HG02798 (cell line): ENCODE data around the gene PPP1R7.

ENCODE experiments used
- ATAC-seq: cut with Tn5 transposase; IDR thresholded peaks from one replicate; pipeline ENCODE4 v1.9.1; 2021; ENCODE audit warnings: mild to moderate bottlenecking; ENCODE audit not compliant: unreplicated experiment, poor library complexity

PPP1R7 gene

DNA sequence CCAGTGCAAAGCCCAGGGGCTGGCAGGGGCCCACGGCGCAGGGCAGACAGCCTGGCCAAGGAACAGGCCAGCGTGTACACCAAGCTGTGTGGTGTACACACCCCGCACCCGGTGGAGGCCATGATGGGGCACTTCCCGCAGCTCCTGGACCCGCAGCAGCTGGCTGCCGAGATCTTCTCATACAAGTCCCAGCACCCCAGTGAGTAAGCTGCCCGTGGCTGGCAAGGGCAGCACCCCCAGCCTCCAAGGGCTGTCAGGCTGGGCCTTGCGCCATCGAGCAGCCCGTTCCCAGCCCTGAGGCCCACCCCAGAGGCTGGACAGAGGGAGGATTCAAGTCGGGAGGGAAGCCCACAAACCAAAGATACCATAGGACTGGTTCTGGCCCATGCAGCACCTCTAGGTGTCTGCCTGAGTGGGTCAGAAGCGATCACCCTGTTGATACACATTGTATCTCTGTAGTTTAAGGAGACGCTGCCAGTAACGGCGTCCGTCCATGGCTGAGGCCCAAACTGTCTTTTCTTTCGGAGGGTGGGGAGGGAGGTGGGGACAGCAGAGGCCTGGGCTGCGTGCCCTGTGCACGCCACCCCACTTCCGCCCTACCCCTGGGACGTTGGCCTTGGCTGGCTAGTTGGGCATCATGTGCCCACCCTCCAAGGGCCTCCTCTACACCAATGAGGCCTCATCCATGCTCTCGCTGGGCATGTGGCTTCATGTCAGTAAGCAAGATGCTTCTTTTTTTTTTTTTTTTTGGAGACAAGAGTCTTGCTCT lies 31.3 kb upstream of the PPP1R7 start:
- ATAC-seq = no peak

DNA sequence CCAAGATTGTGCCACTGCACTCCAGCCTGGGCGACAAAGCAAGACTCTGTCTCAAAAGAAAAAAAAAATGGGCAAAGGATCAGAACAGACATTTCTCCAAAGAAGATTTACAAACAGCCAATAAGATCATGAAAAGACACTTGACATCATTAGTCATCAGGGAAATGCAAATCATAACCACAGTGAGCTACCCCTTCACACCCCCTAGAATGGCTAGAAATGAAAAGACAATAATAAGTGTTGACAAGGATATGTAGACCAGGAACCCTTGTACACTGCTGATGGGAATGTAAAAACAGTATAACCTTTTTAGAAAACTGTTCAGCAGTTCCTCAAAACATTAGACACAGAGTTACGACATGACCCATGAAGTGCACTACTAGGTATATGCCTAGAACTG lies 29.8 kb upstream of the PPP1R7 start:
- ATAC-seq = no peak

DNA sequence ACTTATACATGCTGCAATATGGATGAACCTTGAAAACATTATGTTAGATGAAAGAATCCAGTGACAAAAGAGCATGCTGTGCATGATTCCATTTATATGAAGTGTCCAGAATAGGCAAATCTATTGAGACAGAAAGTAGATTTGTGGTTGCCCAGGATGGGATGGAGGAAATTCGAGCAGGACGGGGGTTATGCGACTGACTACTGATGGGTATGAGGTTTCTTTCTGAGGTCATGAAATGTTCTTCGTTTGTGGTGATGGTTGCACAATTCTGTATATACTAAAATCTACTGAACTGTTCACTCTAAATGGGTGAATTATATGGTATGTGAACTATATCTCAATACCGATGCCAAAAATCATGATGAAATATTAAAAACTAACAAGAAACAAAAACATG lies 29.3 kb upstream of the PPP1R7 start:
- no peak for ATAC-seq

DNA sequence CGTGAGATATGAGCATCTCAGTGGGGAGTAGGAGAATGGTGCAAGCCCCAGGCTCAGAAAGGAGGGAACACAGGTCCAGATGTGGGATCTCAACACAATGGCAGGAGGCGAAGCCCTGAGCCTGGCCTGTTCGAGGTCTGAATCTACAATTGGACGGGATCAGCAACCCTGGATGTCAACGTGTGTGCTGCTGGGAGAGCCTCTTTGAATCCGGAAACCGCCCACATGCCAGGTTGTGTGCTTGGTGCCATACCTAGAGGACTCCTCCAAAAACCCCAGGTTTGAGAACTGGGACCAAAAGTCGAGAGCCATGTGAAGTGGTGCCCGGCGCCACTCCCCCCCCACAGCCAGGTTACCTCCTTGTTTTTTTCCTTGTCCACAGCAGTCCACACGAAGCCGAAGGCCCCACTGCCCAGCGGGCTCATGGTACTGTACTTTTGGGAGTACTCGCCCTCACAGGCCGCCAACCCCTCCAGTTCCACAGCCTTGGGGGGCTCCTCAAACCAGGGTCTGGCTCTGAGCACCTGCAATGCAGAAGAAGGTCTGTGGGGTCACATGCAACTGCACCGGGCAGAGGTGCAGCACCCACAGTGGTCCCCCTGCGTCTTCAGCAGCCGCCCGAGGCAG lies 27.8 kb upstream of the PPP1R7 start:
- ATAC-seq = no peak

DNA sequence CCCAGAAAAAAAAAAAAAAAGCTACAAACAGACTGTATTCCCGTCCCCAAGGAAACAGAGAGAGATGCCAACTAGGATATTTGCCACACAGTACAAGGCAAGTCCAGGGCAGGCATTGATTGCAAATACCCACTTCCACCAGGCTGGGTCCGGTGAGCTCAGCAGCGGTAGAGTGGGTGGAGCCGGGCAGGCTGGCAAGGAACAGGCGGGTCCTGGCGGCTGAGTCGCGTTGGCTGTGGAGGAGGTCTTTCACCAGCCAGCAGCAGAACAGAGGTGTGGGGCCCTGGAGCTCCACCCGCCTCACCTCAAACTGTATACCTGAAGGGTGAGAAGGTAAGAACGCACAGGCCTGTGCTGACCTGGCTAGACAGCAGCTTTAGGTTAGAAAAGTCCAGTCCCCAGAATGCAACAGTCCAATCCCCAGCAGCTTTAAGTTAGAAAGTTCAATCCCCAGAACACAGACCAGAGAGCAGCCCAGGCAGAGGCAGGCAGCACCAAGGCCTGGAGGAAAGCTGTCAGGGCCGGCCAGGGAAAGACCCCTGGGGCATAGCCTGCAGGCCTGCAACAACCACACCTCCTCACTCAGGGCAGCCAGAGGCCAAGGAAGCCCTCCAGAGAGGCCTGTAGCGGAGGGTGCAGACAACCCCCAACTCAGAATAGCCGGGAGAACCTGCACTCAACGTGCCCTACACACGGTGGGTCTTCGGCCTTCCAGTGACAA lies 26.3 kb upstream of the PPP1R7 start:
- no peak for ATAC-seq

DNA sequence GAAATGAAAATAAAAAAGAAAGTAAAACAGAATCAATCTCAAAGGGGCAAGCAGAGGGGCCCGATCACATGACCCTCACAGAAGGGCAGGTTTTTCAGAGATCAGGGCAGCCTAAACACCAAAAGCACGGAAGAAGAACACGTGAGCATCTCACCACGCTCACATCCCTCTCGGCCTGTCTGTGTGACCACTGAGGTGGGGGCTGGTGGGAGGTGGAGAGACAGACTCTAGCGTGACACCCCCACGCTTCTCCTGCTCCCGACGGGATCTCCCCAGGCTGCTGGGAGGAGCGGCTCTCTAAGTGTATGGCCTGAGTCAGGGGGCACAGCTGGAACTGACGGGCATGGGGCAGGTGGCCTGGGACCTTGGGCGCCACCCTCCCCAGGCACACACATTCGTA lies 24.6 kb upstream of the PPP1R7 start:
- ATAC-seq = no peak

DNA sequence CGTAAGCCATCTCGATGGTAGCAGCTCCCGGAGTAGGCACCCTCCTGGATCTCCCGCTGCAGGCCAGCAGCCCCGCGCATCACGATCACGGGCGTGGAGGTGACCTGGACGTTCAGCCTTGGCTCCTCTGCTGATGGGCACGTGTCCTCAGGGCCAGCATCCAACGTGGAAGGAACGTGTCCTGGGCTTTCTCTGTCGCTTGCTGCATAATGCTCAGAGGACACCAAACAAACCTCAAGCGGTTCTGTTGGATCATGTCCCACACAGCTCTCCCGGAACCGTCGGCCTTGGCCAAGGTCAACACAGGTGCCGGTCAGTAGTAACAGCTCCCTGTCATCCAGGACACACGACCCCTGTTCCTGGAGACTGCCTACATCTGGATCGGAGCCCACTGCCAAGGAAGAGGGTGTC lies 24.1 kb upstream of the PPP1R7 start:
- ATAC-seq = no peak

DNA sequence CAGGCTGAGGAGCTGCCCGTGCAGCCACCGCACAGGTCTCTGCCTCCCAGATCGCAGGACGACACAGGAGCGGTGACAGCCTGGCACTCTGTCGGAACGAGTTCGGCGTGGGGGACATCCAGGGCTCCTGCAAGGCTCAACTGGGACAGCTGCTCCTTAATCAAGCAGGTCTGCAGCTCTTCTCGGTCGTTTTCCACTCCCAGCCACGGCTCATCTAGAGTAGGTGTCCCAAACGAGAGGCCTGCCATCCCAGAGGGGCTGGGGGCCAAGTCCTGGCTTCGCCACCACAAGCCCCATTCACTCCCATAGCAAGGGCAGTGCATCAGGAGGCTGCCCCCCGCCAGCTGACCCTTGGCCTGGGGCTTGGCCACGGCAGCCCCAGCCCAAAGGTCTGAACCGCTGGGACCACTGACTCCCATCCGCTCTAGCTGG lies 23.5 kb upstream of the PPP1R7 start:
- ATAC-seq = no peak

DNA sequence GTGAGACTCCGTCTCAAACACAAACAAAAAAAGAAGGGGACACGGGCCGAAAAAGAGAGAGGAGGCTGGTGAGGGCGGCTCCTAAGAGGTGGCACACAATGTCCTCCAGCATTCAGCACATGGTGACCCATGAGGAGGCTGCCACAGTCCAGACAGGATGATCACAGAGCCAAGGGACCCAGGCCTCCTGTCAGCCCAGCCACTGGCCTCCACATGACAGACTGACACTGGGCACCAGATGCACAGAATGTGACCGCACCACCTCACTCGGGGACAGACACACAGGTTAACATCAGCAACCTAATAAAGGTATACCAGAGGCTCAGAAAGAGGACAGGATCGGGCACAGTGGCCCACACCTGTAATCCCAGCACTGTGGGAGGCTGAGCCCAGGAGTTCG lies 22.0 kb upstream of the PPP1R7 start:
- no peak for ATAC-seq

DNA sequence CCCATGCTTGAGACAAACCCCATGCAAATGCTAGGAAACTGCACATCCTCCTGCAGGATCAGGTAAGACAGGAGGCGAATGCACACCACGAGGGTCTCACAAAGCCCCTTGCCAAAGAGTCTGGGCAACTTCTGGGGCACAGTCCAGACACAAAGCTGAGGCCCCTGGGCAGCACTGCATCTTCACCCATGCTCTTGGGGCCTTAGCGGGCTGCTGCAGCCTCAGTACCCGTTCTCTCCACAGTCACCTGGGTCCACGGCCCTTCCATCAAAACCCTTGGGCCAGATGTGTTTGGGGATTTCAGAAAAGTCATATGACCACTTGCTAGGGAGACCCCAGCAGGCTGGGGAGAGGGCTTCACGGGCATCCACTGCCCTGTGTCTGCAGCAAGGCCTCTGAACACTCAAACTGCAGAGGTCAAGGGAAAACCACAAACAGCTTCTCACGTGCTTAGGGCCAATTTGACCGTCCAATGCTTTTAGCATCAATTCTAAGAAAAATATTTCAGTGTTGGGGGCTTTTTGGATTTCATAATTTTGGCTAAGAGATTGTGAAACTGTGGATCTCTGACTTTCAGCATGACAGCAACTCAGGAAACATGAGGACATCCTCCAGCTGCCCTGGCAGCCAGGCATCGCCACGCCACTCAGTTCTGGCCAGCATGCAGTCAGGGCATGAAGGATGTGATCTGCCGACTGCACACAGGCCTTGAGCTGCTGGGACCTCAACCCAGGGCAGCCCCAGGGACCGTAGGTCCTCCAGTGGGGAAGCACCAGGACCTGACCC lies 21.0 kb upstream of the PPP1R7 start:
- no peak for ATAC-seq

DNA sequence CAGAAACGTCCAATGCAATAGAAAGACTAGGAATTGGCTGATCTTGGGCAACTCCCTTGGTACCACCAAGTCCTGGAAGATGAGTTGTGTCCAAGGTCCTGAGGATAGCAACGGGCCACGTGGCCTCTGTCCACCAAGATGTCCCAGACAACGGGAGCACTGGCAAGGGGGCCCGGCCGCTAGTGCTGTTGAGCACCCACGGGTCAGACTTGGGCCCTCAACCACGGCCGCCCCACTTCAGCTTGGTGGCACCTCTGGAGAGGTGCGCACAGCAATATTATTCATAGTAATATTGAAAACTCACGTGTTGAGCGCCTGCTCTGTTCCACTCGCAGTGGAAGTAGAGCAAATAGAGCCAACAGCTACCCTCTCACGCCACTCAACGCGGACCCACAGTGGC lies 20.0 kb upstream of the PPP1R7 start:
- ATAC-seq = no peak

DNA sequence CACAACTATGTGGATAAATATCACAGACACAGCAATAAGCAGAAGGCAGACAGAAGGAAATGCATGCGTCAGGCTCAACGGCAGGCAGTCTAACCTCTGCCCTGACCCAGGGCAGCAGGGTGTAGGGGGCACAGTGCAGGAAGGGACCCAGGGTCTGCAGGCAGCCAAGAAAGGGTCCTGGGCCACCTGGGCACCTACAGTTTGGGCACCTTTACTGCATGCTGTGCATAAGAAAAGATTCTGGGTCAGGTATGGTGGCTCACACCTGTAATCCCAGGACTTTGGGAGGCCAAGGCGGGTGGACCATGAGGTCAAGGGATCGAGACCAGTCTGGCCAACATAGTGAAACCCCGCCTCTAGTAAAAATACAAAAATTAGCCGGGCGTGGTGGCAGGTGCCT lies 18.7 kb upstream of the PPP1R7 start:
- no peak for ATAC-seq

DNA sequence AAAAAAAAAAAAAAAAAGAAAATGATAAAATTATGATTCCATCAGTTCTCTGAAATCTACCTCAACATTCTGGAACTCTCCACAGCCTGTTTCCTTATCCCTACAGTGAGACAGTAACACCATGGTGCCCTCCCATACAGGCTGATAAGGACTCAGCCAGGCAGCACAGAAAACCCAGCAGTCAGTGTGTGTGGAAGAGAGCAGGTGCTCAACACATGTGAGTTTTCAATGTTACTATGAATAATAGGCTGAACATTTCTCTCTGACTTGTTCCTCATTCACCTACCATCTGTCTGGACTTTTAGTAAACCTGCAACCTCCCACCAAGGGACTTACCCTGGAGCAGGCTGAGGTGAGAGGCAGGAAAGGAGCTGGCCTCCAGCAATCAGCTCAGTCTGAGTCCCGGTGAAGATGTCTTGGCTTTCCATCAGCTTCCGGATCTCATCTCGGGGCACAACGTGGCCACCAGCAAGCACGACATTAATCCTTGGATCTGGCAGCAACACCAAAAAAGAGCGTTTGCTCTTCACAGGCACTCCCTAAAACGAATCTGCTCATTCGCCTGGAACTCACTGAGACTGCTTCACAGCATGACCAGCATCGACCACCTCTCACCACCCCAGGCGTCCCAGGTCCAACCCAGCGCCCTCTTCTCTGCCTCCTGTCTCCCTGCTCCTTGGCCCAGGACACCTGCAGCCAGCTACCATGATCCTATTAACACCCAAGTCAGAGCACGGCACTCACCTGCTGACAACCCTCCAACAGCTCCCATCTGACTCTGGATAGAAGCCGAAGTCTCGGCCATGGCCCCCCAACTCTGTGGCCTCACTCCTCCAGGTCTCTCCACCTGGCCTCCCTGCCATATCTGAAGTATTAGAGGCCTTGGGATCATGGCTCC lies 17.5 kb upstream of the PPP1R7 start:
- ATAC-seq = no peak

DNA sequence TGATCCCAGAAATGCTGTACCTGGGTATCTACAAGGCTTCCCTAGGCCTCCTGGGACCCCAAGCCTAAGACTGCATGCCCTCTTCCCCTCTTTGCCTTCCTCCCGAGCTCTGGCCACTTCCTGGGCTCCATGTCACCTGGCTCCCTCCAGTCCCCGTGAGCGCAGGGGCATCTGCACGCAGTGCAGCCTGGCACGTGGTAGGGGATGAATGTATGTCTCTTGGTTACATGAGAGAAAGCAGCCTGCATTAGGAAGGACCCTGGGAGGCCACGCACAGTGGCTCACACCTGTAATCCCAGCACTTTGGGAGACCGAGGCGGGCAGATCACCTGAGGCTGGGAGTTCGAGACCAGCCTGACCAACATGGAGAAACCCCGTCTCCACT lies 16.8 kb upstream of the PPP1R7 start:
- no peak for ATAC-seq

DNA sequence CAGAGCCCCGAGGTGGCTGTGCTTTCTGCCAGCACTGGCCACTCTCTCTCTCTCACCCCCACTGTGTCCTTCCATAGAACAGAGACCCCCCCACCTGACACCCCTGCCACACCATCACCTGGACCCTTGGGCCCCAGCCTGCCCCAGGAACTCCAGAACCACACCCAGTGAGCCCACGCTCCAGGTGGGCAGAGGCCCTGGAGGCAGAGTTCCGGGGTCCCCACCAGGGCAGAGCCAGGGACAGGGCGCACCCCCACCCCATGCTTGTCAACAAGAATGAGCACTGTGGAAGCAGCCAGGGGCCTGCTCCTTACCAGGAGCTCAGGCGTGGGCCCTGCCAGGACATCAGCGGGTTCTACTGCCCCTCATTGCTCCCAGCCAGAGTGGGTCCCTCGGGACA lies 15.6 kb upstream of the PPP1R7 start:
- ATAC-seq = no peak

DNA sequence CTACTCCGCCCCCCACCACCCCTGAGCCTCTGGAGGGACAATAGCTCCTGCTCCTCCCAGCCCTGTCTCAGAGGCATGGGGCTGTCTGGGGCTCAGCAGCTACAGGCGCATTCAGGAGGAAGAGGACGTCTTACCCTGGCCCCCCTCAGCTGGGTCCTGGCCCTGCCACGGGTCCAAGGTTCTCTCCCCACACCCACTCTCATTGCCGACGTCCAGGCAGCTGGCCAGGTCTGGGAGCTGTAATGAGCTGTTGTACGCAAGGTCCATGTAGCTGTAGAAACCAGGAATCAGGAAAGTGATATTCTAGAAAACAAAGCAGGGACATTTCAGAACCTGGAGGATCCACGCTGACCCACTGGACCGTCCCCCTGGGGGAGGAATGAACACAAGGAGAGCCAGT lies 14.5 kb upstream of the PPP1R7 start:
- no peak for ATAC-seq

DNA sequence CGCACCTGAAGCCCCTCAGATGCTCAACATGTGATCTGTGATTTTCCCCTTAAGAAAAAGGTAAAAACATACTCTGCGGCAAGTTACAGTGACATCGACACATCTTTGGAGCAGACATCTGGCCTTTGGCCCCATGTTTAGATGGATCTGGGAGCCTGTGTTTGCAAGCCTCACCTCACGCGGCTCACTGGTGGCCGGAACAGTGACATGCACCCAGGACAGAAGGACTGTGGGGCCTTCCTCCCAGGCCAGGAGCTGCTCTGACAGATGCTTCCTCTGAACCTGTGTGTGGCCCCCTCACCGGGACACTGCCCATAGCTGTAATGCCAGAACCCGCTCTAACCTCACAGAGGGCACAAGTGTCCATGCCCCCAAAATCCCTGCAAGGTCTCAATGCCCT lies 14.1 kb upstream of the PPP1R7 start:
- ATAC-seq = no peak

DNA sequence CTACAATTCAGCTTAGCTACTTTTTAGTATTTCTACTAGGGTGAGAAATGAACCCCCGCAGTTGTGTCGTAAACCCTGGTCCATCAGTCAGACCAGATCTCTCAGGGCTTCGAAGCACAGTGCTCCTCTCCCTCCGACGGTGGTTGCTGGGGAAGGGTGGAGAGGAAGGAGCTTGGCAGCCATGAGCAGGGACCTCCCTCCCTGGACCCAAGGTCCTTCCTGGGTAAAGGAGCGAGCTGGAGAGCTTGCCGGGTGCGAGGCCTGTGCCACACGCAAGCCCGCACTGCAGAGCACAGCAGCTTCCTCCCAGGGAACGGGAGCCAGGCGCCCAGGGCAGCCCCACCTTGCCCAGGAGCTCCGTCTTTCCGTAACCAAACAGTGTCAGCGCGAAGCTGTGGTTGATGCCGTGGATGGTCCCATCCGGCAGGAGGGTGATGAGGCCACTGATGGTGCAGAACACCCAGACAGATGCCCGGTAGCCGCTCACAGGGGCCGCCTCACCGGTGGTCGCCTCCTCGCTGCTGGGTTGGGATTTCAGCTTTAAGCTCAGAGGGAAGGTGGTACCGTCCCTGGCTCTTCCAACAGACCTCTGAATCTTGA lies 13.5 kb upstream of the PPP1R7 start:
- no peak for ATAC-seq
